GM11168 (cell line): ENCODE results near the gene HAUS2.

Source experiments
- in situ Hi-C: fragments of 300-500 bp; cut with MboI; formaldehyde crosslinking; loops from one replicate; pipeline ENCODE4 v1.12.0; 2022; ENCODE audit warnings: low sequenced_read_pairs; ENCODE audit not compliant: unreplicated experiment

HAUS2 gene

DNA sequence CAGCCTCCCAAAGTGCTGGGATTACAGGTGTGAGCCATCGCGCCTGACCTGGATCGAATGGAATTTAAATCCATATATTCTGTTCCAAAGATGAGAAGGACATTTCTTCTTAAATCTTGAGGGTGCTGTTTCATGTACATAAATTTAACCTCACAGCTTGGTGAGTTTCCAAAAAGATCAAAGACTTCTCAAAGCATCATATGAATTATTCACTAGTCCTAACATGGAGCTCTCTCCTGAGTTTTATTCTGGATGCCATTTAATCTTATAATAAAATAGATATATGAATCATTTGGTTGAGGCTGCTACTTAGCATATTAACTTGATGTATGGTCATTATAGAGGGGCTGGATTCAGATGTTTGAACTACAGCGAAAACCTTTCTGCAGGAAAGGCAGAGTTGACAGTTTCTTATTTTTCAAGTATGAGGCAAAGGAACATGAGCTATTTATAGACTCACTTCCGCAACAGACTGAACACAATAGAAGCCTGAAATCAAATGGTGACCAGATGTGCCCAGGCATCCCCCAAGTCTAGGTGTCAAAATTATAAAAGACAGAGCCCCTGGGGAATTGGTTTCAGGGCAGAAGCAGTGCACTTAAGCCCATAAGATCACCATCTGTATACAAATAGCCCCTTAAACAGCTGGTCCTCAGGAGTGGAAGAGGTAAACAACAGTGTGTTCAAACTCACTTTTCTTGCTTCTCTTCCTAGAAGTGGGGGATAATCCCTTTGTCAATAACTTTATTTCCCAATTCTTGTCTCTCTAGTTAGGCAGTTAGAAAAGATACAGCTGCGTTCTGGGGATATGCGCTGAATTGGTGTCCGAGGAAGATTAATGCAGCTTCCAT lies 56.5 kb downstream of the HAUS2 start:
- in situ Hi-C loops: no loop called here

DNA sequence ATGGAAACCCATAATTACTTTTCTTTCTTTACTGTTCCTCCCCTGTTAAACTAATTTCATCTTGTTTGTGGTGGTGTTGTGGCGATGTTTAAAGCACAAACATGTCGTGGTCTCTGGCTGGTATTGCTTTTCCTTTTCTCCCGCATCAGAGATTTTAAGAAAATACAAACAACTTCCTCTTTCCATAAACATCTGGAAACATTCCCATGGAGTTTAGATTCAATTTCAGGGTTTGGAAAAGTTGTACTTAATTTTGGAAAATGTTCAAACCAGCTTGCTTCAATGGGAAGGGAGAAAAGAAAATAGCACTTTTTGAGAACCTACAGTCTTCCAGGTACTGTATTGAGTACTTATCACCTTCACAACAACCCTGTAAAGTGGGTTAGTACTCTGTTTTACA lies 57.2 kb downstream of the HAUS2 start:
- in situ Hi-C loops: no loop called here

DNA sequence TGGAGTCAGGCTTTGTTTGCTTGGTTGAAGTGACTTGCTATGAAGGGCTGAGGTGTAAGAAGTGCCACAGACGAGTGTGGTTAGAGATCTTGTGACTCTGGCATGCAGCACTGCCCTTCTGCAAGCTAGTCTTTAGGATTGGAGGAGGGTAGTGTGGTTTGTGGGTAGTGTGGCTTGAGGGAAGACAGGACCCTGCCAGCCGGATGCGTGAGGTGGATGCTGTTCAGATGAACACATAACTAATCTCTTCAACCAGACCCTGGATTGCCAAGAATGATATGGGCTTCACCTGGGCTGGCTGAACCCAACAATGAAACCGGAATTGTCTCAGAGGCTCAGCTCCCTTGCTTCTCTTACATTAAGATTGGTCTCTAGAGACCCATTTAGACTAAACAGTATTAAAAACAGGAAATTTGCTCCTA lies 59.5 kb downstream of the HAUS2 start:
- in situ Hi-C loops: no loop called here

DNA sequence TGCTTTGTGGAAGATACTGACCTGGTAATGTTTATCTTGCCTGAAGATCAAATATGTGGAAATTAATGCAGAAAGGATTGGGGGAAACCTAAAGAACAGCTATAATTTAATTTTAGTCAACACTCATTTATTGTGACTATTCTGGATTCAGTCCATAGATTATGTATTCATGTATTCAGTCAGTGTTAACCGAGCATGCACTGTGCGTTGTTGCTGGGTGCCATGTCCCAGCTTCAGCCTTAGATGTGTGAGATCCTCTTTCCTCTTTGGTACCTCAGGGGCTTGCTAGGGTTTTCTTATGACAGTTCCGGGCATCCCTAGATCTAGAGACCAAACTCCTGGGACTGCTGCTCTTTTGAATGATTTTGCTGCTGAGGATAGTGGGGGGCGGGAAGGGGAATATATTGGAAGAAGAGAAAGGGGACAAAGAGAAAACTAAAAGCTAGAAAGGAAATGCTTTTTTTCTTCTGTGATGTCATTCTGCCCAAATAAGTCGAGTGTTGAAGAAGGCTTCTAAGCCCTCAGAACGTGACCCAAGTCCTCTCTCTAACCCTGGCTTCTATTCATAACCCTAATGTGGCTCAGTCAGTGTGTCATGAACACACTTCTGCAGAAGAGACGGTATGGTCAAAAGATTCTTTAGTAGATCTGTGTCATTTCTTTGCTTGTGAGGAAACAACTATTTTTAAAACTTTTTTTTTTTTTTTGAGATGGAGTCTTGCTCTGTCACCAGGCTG lies 60.3 kb downstream of the HAUS2 start:
- in situ Hi-C loops: no loop called here

DNA sequence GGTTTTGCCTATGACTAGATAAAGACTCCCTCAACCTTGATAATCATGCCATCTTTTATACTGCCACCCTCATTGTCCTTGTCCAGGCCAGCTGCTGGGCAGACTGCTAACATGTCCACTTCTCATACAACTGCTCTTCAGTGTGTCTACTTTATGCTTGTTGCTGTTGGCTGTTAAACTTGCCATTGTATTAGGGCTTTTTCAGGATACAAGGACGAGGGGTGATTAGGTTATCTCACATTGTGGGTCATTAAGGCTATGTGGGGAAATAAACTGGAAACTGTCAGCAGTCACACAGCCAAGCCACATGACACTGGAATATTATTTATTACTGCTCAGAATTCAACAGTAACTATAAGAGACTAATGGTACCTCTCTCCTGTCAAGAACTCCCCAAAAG lies 62.9 kb downstream of the HAUS2 start:
- in situ Hi-C loops: no loop called here

DNA sequence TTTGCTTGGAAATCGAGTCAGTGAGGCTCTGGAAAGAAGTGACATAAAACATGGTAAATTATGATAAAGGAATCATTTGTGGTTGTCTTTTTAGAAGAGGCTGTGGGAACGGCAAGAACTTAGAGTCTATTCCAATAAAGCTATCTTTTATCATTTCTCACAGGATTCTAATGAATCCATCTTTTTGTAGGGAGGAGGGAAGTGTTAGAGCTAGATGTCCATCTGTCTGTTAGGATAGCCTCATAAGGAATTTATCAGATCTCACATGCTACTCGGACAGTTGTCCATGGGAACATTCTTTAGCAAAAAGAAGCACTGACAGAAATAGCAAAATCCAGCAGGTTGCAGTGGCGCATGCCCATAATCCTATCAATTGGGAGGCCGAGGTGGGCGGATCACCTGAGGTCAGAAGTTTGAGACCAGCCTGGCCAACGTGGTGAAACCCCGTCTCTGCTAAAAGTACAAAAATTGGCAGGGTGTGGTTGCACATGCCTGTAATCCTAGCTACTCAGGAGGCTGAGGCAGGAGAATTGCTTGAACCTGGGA lies 63.8 kb downstream of the HAUS2 start:
- in situ Hi-C loops: no loop called here

DNA sequence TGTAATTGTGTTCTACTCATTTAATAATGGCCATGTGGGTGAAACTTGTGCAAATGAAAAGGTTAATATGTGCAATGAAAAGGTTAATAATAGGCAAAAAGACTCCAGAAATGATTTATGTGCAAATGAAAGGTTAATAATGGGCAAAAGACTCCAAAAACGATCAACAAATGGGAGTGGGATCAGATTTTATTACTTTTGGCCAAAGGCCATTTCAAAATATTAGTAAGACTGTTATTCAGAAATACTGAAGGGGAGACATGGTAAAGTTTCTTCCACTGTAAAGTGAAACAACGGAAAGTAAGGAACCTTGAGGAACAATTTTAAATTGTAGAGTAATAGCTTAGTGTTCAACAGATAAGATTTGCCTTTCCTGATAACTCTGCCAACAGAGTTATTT lies 67.5 kb downstream of the HAUS2 start:
- in situ Hi-C loops: no loop called here
